ENCODE results near the gene ADGRG3.

GRCh38 chr16:57624806-57625500 lies 43.2 kb upstream of the ADGRG3 start:
- TF ChIP-seq CTCF (IDR thresholded peaks at IDR 0.05; ENCODE audit: insufficient read depth, low read length, poor library complexity, severe bottlenecking) = no peak
- TF ChIP-seq EZH2phosphoT487 (conservative IDR thresholded peaks at IDR 0.05; ENCODE audit: low read length) = no peak

All from SU-DHL-6 (cell line).